ENCODE results near the gene ZNF483. TPM values are rescaled to one million over a fixed set of nuclear protein-coding genes. Genes with fewer than 3 reads are reported as not detected.

Gene ZNF483
- total RNA-seq (2022; extraction: Qiagen RNA extraction) = 0.37 to 1.2 TPM (median 0.58 TPM) in 5 replicates

GRCh38 chr9:111525056-111525977, at the start of gene ZNF483:
TSS of gene ZNF483 (plus strand) at chr9:111525179. CDS start at chr9:111527396, 2,217 bp downstream.

GRCh38 chr9:111483858-111484571, 41.0 kb upstream of the ZNF483 start, which contains the start of gene ECPAS:
TSS of gene ECPAS (minus strand) at chr9:111484383. CDS start at chr9:111472918, 11,465 bp downstream.

GRCh38 chr9:111599092-111599954, 74.3 kb downstream of the ZNF483 start, which contains the start of gene PTGR1:
TSS of gene PTGR1 (minus strand) at chr9:111599647. CDS start at chr9:111597422, 2,225 bp downstream.

Other genes with a start within 250 kb of the ZNF483 start
- gene OR2K2, start 195.0 kb upstream of the ZNF483 start, total RNA-seq (2022; extraction: Qiagen RNA extraction) = not detected in 5 replicates
- gene ECPAS, start 40.8 kb upstream of the ZNF483 start, total RNA-seq (2022; extraction: Qiagen RNA extraction) = 37.5 to 46.6 TPM (median 40.4 TPM) in 5 replicates
- gene PTGR1, start 74.5 kb downstream of the ZNF483 start, total RNA-seq (2022; extraction: Qiagen RNA extraction) = 306 to 351 TPM (median 337 TPM) in 5 replicates
- gene DNAJC25, start 106.2 kb downstream of the ZNF483 start, total RNA-seq (2022; extraction: Qiagen RNA extraction) = 10.2 to 12.1 TPM (median 10.5 TPM) in 5 replicates
- 54.4 to 71.1 TPM (median 62.7 TPM) in 5 replicates for gene GNG10, start 136.4 kb downstream of the ZNF483 start, total RNA-seq (2022; extraction: Qiagen RNA extraction)

Data from A549 treated with Mapracorat at 1 μM for 4 hours (cell line).